ENCODE measurements around the gene SLC17A6. TPM values are rescaled to one million over a fixed set of nuclear protein-coding genes. Genes with fewer than 3 reads are reported as not detected.

Gene SLC17A6
- not detected for total RNA-seq

DNA sequence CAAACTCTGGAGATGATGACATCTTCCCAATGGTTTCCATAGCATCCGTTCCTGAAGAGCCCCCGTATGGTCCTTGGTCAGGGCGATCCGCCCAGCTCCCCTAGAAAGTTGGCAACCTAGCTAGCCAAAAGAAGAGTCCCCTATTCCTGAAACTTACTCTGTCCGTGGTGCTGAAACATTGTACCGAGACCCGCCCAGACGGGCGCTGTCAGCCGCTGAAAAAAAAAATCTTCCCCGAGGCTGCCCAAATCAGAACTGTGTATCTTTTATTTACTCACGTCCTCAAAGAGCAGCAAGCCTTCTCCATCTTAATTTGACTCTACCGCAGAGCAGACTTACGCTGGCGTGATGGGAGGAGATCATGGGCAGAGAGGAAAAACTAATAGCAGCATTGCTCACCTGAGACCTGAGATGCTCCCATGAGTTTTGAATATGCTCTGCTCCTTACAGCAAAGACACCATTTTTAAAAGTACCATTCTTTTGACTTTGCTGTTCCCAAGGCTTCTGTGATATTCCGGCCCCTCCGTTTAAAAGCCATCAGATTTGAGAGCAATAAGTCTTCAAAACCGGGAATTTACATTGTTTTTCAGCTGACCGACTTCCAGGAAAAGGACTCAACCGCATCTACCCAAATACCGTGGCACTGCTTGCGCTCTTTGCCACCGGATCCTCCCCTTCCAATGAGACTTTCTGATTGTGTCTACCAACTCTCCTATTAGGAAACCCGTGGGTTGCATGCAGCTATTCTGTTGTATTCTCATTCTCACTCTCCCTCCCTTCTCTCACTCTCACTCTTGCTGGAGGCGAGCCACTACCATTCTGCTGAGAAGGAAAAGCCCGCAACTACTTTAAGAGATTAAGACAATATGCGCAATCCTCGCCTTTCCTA, at the start of gene SLC17A6:
TSS of gene SLC17A6 (plus strand) at position 786 of the 890 bp plus-strand sequence. CDS start 153 bp downstream, outside the sequence.
- ChIA-PET POLR2A (no interaction called here), CTCF (no interaction called here)

DNA sequence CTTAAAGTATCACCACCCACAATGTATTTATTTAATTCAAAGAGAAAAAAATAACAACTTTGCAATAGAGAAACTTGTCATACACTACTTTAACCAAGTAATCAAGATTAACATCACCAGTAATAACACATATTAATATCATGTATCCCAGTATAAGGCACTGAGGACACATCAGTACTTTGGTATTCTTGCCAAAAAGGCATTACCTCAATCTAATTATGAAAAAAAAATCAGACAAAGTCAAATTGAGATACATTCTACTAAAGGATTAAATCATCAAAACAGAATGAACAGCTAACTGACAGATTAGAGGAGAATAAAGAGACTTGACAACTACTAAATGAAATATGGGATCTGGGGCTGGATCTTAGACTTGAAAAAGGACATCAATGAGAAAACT, 35.8 kb upstream of the SLC17A6 start:
- POLR2A ChIA-PET = no interaction called here
- CTCF ChIA-PET = no interaction called here

- CTCF ChIA-PET = no interaction called here
- POLR2A ChIA-PET = no interaction called here
These were observed 33.7 kb upstream of the SLC17A6 start for GRCh38 chr11:22304337-22304961.

GRCh38 chr11:22317656-22318055, 20.5 kb upstream of the SLC17A6 start:
- POLR2A ChIA-PET = no interaction called here
- CTCF ChIA-PET = no interaction called here

GRCh38 chr11:22331771-22332170, 6.4 kb upstream of the SLC17A6 start:
- POLR2A ChIA-PET = no interaction called here

DNA sequence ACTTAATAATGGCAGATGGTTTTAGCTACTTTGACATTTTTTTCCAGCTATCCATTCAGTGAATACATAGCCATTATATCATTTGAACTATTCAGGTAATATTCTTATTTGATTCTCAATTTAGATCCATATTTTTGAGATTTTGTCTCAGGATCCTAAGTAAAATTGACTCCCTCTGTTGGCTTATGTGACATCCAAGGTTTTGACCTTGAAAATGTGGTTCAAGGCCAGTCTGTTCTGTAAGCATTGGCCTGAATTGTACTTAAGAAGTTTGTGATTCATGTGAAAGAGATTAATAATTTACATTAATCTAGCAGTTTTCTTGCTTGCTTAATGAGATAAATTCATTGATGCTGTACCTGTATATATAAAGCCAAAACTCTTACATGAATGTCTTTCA, 1.6 kb upstream of the SLC17A6 start:
- ChIA-PET POLR2A (no interaction called here), CTCF (no interaction called here)

More at GRCh38 chr11:22331771-22332170, 6.4 kb upstream of the SLC17A6 start:
- CTCF ChIA-PET = no interaction called here

- ChIA-PET POLR2A (no interaction called here), CTCF (no interaction called here)
These were observed 1.4 kb downstream of the SLC17A6 start for GRCh38 chr11:22339611-22340010.

GRCh38 chr11:22340235-22340634, 2.1 kb downstream of the SLC17A6 start:
- CTCF ChIA-PET = no interaction called here

GRCh38 chr11:22340701-22341587, 2.8 kb downstream of the SLC17A6 start:
- ChIA-PET POLR2A (no interaction called here), CTCF (no interaction called here)

More at GRCh38 chr11:22340235-22340634, 2.1 kb downstream of the SLC17A6 start:
- POLR2A ChIA-PET = no interaction called here

DNA sequence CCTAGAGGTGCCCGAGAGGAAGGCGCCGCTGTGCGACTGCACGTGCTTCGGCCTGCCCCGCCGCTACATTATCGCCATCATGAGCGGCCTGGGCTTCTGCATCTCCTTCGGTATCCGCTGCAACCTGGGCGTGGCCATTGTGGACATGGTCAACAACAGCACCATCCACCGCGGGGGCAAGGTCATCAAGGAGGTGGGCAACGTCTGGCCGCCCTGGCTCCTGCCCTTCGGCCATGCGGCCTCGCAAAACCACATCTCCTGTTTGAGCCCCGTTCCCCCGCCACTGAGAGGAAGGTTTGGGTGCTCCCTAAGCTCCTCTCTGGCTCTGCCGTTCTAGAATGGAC, 3.4 kb downstream of the SLC17A6 start:
- POLR2A ChIA-PET = no interaction called here

DNA sequence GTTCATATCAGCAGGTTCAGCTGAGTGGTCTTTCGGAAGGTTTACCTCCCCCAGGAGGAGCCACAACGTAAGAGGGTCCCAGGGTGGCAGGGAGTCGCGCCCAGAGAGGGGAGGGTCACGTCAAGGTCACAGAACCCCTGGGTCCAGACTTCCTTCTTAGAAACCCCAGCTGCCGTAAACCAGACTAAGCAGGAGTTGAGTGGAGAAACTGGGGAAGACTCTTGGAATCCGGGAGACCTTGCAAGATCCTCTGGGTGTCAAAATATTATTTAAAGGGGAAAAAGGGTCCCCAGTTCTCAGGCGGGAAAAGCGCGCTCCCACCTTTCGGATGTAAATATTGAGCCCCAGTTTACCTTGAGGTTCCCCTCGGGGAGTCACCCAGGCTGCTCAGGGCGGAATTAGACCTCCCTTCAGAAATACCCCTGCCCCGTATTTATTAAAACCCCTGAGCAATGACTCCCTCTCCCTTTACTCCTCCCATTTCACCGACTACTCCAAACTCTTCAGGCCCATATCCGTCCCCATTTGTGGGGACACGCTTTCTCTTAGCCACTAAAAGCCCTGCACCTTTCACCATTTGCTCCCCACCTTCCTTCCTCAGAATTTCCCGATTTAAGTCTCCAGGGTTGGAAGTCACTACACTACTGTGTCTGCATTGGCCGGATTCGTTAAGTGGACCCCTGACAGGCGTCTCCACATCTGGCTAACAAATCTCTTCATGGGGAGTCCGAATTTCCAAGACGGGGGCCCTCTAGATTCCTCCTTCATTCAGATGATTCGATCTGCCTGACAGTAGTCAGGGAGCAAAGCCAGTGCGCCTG, 4.2 kb downstream of the SLC17A6 start:
- CTCF ChIA-PET = no interaction called here
- POLR2A ChIA-PET = no interaction called here

More for the DNA sequence above, 3.4 kb downstream of the SLC17A6 start:
- CTCF ChIA-PET = no interaction called here

- ChIA-PET POLR2A (no interaction called here), CTCF (no interaction called here)
These were observed 4.8 kb downstream of the SLC17A6 start for GRCh38 chr11:22343032-22343324.

GRCh38 chr11:22343371-22344032, 5.3 kb downstream of the SLC17A6 start:
- POLR2A ChIA-PET = no interaction called here

GRCh38 chr11:22344081-22344480, 5.9 kb downstream of the SLC17A6 start:
- ChIA-PET POLR2A (no interaction called here), CTCF (no interaction called here)

More at GRCh38 chr11:22343371-22344032, 5.3 kb downstream of the SLC17A6 start:
- CTCF ChIA-PET = no interaction called here

- CTCF ChIA-PET = no interaction called here
- POLR2A ChIA-PET = no interaction called here
These were observed 8.1 kb downstream of the SLC17A6 start for GRCh38 chr11:22346282-22346681.

DNA sequence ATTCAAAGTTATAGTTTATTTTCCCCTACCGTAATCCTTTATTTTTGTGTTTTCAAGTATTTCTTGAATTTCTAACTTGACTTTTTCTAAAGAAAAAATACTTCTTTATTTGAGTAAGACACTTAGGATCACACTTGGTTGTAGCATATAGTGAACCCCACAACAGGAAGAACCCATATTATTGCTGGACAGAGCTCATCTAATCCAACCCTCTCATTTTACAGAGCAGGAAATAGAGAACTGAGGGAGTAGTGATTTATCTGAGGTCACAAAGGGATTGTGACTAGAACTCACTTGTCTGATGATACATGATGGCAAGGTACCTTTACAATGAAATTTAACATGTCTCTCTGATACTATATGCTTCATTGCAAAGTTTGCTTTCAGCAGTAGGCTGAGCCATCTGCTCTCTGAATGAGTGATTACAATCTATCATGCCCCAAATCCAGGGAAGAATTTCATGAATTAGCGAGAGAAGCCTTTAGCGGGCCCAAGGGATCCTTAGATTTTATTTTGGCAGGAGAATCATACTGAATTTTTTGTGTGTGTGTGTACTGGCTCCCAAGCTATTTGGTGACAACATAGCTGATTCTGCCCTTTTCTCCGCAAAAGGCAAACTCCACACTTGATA, 9.8 kb downstream of the SLC17A6 start:
- CTCF ChIA-PET = no interaction called here
- POLR2A ChIA-PET = no interaction called here

DNA sequence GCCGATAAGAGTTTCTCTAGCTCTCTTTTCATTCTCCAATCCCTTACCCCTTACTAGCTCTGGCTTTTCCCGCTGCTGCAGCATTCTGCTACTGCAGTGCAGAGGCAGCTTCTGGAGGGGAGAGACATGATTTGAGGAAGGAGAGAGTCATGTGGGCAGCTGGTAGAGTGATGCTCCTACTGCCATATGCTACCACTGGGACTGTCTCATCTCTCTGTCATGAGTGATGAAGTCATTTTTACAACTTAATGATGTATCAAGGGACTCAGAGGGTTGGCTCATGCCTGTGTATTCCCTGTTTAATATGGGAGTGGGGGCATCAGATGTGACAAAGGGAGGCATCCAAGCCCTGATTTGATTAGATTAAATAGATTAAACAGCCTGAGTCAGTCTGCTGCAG, 11.3 kb downstream of the SLC17A6 start:
- POLR2A ChIA-PET = no interaction called here
- CTCF ChIA-PET = no interaction called here

GRCh38 chr11:22359295-22359694, 21.1 kb downstream of the SLC17A6 start:
- POLR2A ChIA-PET = no interaction called here
- CTCF ChIA-PET = no interaction called here

GRCh38 chr11:22371160-22371559, 33.0 kb downstream of the SLC17A6 start:
- CTCF ChIA-PET = no interaction called here
- POLR2A ChIA-PET = no interaction called here
